Inflammatory macrophage (primary cell): ENCODE measurements around the gene PROP1.
"Not testable (repeated sequence)": the region's sequence is repeated elsewhere in the genome, so short reads cannot be mapped to it uniquely, and the experiment has no call there.

Experiments used
- DNase-seq, 2 donors: peaks; one replicate each; pipeline ENCODE4 v3.0.0-alpha.2; 2020 to 2022

Gene PROP1

GRCh38 chr5:177982072-177982727, 13.8 kb downstream of the PROP1 start:
- DNase-seq = peak in 1 of 2 donors; percentile 33

GRCh38 chr5:177981296-177982071, 14.6 kb downstream of the PROP1 start:
- no peak for DNase-seq

GRCh38 chr5:177980743-177981151, 15.3 kb downstream of the PROP1 start:
- no peak for DNase-seq

GRCh38 chr5:177977600-177977999, 18.4 kb downstream of the PROP1 start:
- DNase-seq = not testable (repeated sequence)

GRCh38 chr5:177973066-177973635, 22.9 kb downstream of the PROP1 start:
- DNase-seq = no peak

- no peak for DNase-seq
Measured at GRCh38 chr5:177972613-177973012, 23.4 kb downstream of the PROP1 start.

GRCh38 chr5:177972014-177972413, 24.0 kb downstream of the PROP1 start:
- not testable (repeated sequence) for DNase-seq

GRCh38 chr5:177968661-177969211, 27.3 kb downstream of the PROP1 start:
- no peak for DNase-seq

- no peak for DNase-seq
Measured at GRCh38 chr5:177967221-177967887, 28.7 kb downstream of the PROP1 start.

GRCh38 chr5:177966839-177967166, 29.2 kb downstream of the PROP1 start:
- no peak for DNase-seq

GRCh38 chr5:177966009-177966838, 29.8 kb downstream of the PROP1 start:
- DNase-seq = no peak

- DNase-seq = no peak
Measured at GRCh38 chr5:177964471-177964870, 31.6 kb downstream of the PROP1 start.

- no peak for DNase-seq
Measured at GRCh38 chr5:177963966-177964365, 32.1 kb downstream of the PROP1 start.

GRCh38 chr5:177959315-177959714, 36.7 kb downstream of the PROP1 start:
- no peak for DNase-seq

GRCh38 chr5:177958696-177959095, 37.3 kb downstream of the PROP1 start:
- DNase-seq = no peak

GRCh38 chr5:177957241-177957640, 38.8 kb downstream of the PROP1 start:
- DNase-seq = no peak

GRCh38 chr5:177953101-177953500, 42.9 kb downstream of the PROP1 start:
- DNase-seq = not testable (repeated sequence)

GRCh38 chr5:177949656-177950055, 46.4 kb downstream of the PROP1 start:
- not testable (repeated sequence) for DNase-seq

- not testable (repeated sequence) for DNase-seq
Measured at GRCh38 chr5:177949065-177949464, 47.0 kb downstream of the PROP1 start.

GRCh38 chr5:177947912-177948311, 48.1 kb downstream of the PROP1 start:
- not testable (repeated sequence) for DNase-seq

- DNase-seq = not testable (repeated sequence)
Measured at GRCh38 chr5:177945601-177946283, 50.3 kb downstream of the PROP1 start.
